K562 (cell line): Measurements from ENCODE around the gene CRYBB2. TPM values are rescaled to one million over a fixed set of nuclear protein-coding genes. Genes with fewer than 3 reads are reported as not detected.

ENCODE experiments used
- ATAC-seq: fragments of 200-7000 bp; cut with Tn5 transposase; 3 replicates; pipeline ENCODE4 v1.9.1; 2020; ENCODE audit warnings: moderate library complexity
- BruUV-seq: library from RNA; stranded (reverse); fragments of 400-500 nt; replicated peaks from 2 replicates; lab custom pipeline; 2021; lab: Mats Ljungman, UMichigan
- CTCF ChIA-PET: fragments of 300-600 bp; formaldehyde crosslinking; extraction: SDS; loops from one replicate; lab custom pipeline; 2021; ENCODE audit warnings: low intra/inter-chr PET ratio; lab: Yijun Ruan, JAX
- POLR2A ChIA-PET: fragments of 300-600, 350-650 bp; sonication (Branson Sonifier 250); formaldehyde crosslinking; extraction: SDS; loops from one replicate; lab custom pipeline; 2021; ENCODE audit warnings: antibody characterized with exemption, inconsistent platforms; lab: Yijun Ruan, JAX
- DNase-seq, 4 experiments: peaks; one replicate each; pipeline versions ENCODE4 v3.0.0 to v3.0.0-alpha.2; 2011 to 2018; ENCODE audit warnings: low spot score in 3 of 4, mixed read lengths in 3 of 4; ENCODE audit errors: extremely low read depth in 1 of 4
- FAIRE-seq: peaks from 2 replicates; lab custom pipeline; 2011; peaks lifted over from hg19 to GRCh38; lab: Jason Lieb, UNC
- H2AFZ ChIP-seq: 2 replicates; pipeline ENCODE4 v1.6.0; 2011; ENCODE audit warnings: low read depth, low read length, control low read depth, inconsistent platforms
- H3K27ac ChIP-seq: fragments of 200-600 bp; 3 replicates; pipeline ENCODE4 v1.8.0; 2011; ENCODE audit warnings: low read depth, mild to moderate bottlenecking, control low read depth, inconsistent platforms, low read length, moderate library complexity, mixed read lengths; ENCODE audit errors: extremely low read depth
- H3K27me3 ChIP-seq, 2 experiments: fragments of 300-600 bp in 1 of 2; 2 replicates in 1 of 2; 3 replicates in 1 of 2; pipeline versions ENCODE4 v1.6.0 to v1.8.0; 2011; ENCODE audit warnings: inconsistent platforms in 2 of 2, low read length in 2 of 2, mild to moderate bottlenecking in 1 of 2, mixed read lengths in 1 of 2, moderate library complexity in 1 of 2; ENCODE audit not compliant: control insufficient read depth in 2 of 2, insufficient read depth in 2 of 2
- H3K36me3 ChIP-seq: fragments of 300-600 bp; 3 replicates; pipeline ENCODE4 v1.8.0; 2011; ENCODE audit warnings: mild to moderate bottlenecking, low read length, inconsistent platforms; ENCODE audit not compliant: control insufficient read depth, insufficient read depth
- H3K4me1 ChIP-seq, 2 experiments: fragments of 200-600 bp in 1 of 2; replicated peaks in 1 of 2; 2 replicates in 1 of 2; 3 replicates in 1 of 2; pipeline versions ENCODE4 v1.5.1 to v1.8.0; 2011; ENCODE audit warnings: inconsistent platforms in 2 of 2, low read length in 2 of 2, mild to moderate bottlenecking in 1 of 2, mixed read lengths in 1 of 2, moderate library complexity in 1 of 2; ENCODE audit not compliant: control insufficient read depth in 2 of 2, insufficient read depth in 2 of 2
- H3K4me2 ChIP-seq: 2 replicates; pipeline ENCODE4 v1.6.1; 2011; ENCODE audit warnings: low read length, control low read depth, inconsistent platforms, mixed read lengths; ENCODE audit not compliant: insufficient read depth
- H3K4me3 ChIP-seq: fragments of 200-600 bp; sonication (generic), shearing (Covaris generic); 2 replicates; pipeline ENCODE4 v1.5.1; 2016; ENCODE audit warnings: control low read depth, inconsistent platforms
- H3K79me2 ChIP-seq: fragments of 200-600 bp; 3 replicates; pipeline ENCODE4 v1.8.0; 2011; ENCODE audit warnings: low read length, inconsistent platforms; ENCODE audit not compliant: control insufficient read depth, insufficient read depth
- H3K9ac ChIP-seq, 2 experiments: 2 replicates each; pipeline versions ENCODE4 v1.6.0 to v1.6.1; 2011; ENCODE audit warnings: low read depth in 2 of 2, low read length in 2 of 2, control low read depth in 1 of 2, inconsistent platforms in 1 of 2, mild to moderate bottlenecking in 1 of 2, mixed read lengths in 1 of 2; ENCODE audit not compliant: insufficient read depth in 1 of 2
- H3K9me1 ChIP-seq: one replicate; pipeline ENCODE4 v1.6.0; 2011; ENCODE audit warnings: inconsistent platforms, mild to moderate bottlenecking, low read length, moderate library complexity; ENCODE audit not compliant: control insufficient read depth, insufficient read depth
- H3K9me3 ChIP-seq: replicated peaks from 2 replicates; pipeline ENCODE4 v1.5.1; 2011; ENCODE audit warnings: low read depth, low read length, inconsistent platforms; ENCODE audit not compliant: control insufficient read depth, insufficient read depth
- H4K20me1 ChIP-seq: replicated peaks from 2 replicates; pipeline ENCODE4 v1.6.1; 2011; ENCODE audit warnings: low read length, inconsistent platforms, mixed read lengths; ENCODE audit not compliant: control insufficient read depth, insufficient read depth
- CTCF ChIP-seq, 3 experiments: IDR thresholded peaks in 2 of 3; conservative IDR thresholded peaks in 1 of 3; 2 replicates each; pipeline ENCODE4 v1.5.1; 2011 to 2012; ENCODE audit warnings: low read length in 3 of 3, mild to moderate bottlenecking in 3 of 3, control low read depth in 2 of 3, improper control_type of control experiment in 1 of 3, inconsistent platforms in 1 of 3, low read depth in 1 of 3, mixed read lengths in 1 of 3, moderate library complexity in 1 of 3; ENCODE audit not compliant: insufficient read depth in 2 of 3
- FOXJ2 ChIP-seq: fragments of 200-800 bp; sonication (Bioruptor generic); IDR thresholded peaks from 2 replicates; pipeline ENCODE4 v1.6.1; 2016; ENCODE audit warnings: missing genetic modification characterization, missing compliant biosample characterization
- ZBTB40 ChIP-seq, 2 experiments: fragments of 450-650 bp in 1 of 2; sonication (generic) in 1 of 2; formaldehyde crosslinking in 1 of 2; IDR thresholded peaks; 2 replicates each; pipeline versions ENCODE4 v1.7.1 to v1.9.0; 2016 to 2022; ENCODE audit warnings: inconsistent platforms in 1 of 2, mild to moderate bottlenecking in 1 of 2, missing genetic modification reagents in 1 of 2
- ZC3H8 ChIP-seq: fragments of 450-650 bp; IDR thresholded peaks from 2 replicates; pipeline ENCODE4 v1.6.1; 2017
- ZKSCAN8 ChIP-seq: fragments of 200-800 bp; sonication (Bioruptor generic); IDR thresholded peaks from 2 replicates; pipeline ENCODE4 v1.6.1; 2016; ENCODE audit warnings: missing genetic modification characterization, missing compliant biosample characterization
- WGBS: fragments of 100-300 bp; shearing (Covaris generic); methylation state at CpG from one replicate; pipeline ENCODE4 v1.1.6; 2016; ENCODE audit warnings: low coverage, mixed read lengths; ENCODE audit not compliant: insufficient coverage; ENCODE audit errors: missing lambda C conversion rate; 5-methylcytosine and 5-hydroxymethylcytosine counted together
- in situ Hi-C: fragments of 300-500 bp; cut with MboI; formaldehyde crosslinking; loops from 4 replicates; pipeline ENCODE4 v1.15.0; 2018; ENCODE audit warnings: inconsistent platforms, mixed read lengths
- intact Hi-C: fragments of 100-400 bp; cut with micrococcal nuclease; formaldehyde crosslinking; loops from 2 replicates; pipeline ENCODE4 v1.14.2; 2022
- polyA plus RNA-seq, 8 experiments: library from polyadenylated mRNA; depleted of rRNA in 4 of 8; stranded (reverse) in 5 of 8; unstranded in 3 of 8; fragments of >200 nt; fragmentation: Nextera tagmentation in 2 of 8; fragmentation: Illumina TruSeq in 1 of 8; extraction: Ambion mirVana in 2 of 8; extraction: Trizol in 1 of 8; gene quantifications; 2 replicates each; pipeline versions ENCODE4 v1.2.1 to v1.2.3, GENCODE V29; 2011 to 2014; ENCODE audit warnings: inconsistent platforms in 1 of 8, missing spikeins in 1 of 8
- total RNA-seq, 7 experiments: library from RNA; depleted of rRNA in 6 of 7; stranded (reverse); fragments of >200 nt in 6 of 7; fragmentation: Illumina TruSeq in 2 of 7; extraction: Trizol in 2 of 7; gene quantifications; 2 replicates each; pipeline versions ENCODE4 v1.2.1 to v1.2.3, GENCODE V29; 2011 to 2021; ENCODE audit warnings: low replicate concordance in 1 of 7
- TF ChIP-seq, protein P1 (sequence below): fragments of 250-450 bp; sonication (Bioruptor Pico); IDR thresholded peaks from 2 replicates; pipeline ENCODE4 v1.8.0; 2021; ENCODE audit warnings: mild to moderate bottlenecking, moderate library complexity

Gene CRYBB2
- total and polyA plus RNA-seq, 9 of the 15 experiments (the other 6 are each of a cell fraction or from before 2014, with no cell fraction given): not detected

DNA sequence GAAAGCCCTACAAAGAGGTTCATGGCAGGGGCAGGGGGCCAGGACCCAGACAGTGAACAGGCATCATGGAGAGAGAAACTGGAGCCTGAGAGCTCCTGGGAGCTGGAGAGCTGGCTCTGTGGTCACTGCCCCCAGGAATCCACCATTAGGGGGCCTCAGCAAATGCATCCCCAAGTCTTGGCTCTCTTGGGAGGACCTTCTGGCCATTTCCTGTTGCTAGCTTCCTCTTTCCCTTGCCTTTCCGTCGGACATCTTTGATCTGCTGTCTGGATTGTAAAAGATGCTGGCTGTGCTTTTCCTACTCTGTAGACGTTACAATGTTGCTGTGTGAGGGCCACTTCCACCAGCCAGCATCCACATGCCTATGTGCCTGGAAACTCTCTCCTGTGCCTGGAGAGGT is 7.1 kb upstream of the CRYBB2 start:
- BruUV-seq: no TSS peak
- Histone ChIP-seq H3K27ac (no peak overlapping the region), H3K9me3 (no peaks in the 10 kb centered on the region), H4K20me1 (no peaks in the 10 kb centered on the region), H3K9ac (no peak overlapping the region), H3K9me1 (no peaks in the 10 kb centered on the region), H3K4me3 (no peak overlapping the region), H3K27me3 (no peaks in the 10 kb centered on the region; a peak in 1 of 5 replicates), H3K4me1 (no peaks in the 10 kb centered on the region), H3K79me2 (no peaks in the 10 kb centered on the region), H2AFZ (no peak overlapping the region), H3K4me2 (no peak overlapping the region), H3K36me3 (no peaks in the 10 kb centered on the region)
- ChIA-PET CTCF (no interaction called here), POLR2A (interaction anchor here (0.5 to 0.6 kb wide), 2 partner anchors 10 to 537 kb away, joined by 3 read pairs; no protein-coding TSS in a partner anchor)
- DNase-seq (peak in 1 of 4 experiments; percentile 2), ATAC-seq (no peak), FAIRE-seq (no peak)
- WGBS: 14% methylated on average over 2 of the region's 3 CpGs
- intact Hi-C loops (no loop called here), in situ Hi-C loops (loop anchor here (25.0 kb wide), 1 partner anchor 1125 kb away; no protein-coding TSS in a partner anchor)
- TF ChIP-seq ZBTB40 (IDR thresholded peaks at IDR 0.05) (0 out of 2 replicates have a peak, but pooled peaks have one; percentile 20), ZBTB40 (CRISPR knock-in tag; IDR thresholded peaks at IDR 0.05) (no peak), ZC3H8 (no peak), ZKSCAN8 (no peak), FOXJ2 (tag) (no peak), CTCF (IDR thresholded peaks at IDR 0.05 in 2 of 3, conservative IDR thresholded peaks at IDR 0.05 in 1 of 3; ENCODE audit: insufficient read depth in 2 of 3, low read depth in 1 of 3, low read length in 3 of 3) (0 out of 6 replicates have a peak, but pooled peaks of 1 of the 3 experiments have one; percentile 8)
- TF ChIP-seq, protein P1, sequence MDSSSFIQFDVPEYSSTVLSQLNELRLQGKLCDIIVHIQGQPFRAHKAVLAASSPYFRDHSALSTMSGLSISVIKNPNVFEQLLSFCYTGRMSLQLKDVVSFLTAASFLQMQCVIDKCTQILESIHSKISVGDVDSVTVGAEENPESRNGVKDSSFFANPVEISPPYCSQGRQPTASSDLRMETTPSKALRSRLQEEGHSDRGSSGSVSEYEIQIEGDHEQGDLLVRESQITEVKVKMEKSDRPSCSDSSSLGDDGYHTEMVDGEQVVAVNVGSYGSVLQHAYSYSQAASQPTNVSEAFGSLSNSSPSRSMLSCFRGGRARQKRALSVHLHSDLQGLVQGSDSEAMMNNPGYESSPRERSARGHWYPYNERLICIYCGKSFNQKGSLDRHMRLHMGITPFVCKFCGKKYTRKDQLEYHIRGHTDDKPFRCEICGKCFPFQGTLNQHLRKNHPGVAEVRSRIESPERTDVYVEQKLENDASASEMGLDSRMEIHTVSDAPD: no peak
